Measurements from ENCODE around the gene PPEF2. TPM values are rescaled to one million over a fixed set of nuclear protein-coding genes. Genes with fewer than 3 reads are reported as not detected.

Gene PPEF2
- total RNA-seq, 4 donors from 2014 or later, result 0.32 TPM; not detected in 3

GRCh38 chr4:75822416-75822815, 79.8 kb downstream of the PPEF2 start:
- H3K4me3 ChIP-seq, result no peak overlapping the region
- no peaks in the 10 kb centered on the region for H3K27me3 ChIP-seq
- H3K27ac ChIP-seq, result no peak overlapping the region
- no peaks in the 10 kb centered on the region for H3K36me3 ChIP-seq
- no peak for TF ChIP-seq POLR2A (IDR thresholded peaks at IDR 0.05)
- TF ChIP-seq EP300 (IDR thresholded peaks at IDR 0.05; ENCODE audit: low read depth), result no peak
- no peak for TF ChIP-seq POLR2AphosphoS5 (IDR thresholded peaks at IDR 0.05)
- no peak for TF ChIP-seq CTCF (IDR thresholded peaks at IDR 0.05)
- in situ Hi-C loops (cut with MboI; ENCODE audit: low pct_ligation_motif_present in 1 of 4, low pct_unique_long_range_greater_than_20kb in 1 of 4, low sequenced_read_pairs in 3 of 4) (no loop called here), intact Hi-C loops (cut with DNase I; ENCODE audit: low total_unique reads) (no loop called here)
- no peaks in the 10 kb centered on the region for H3K9me3 ChIP-seq
- 75 to 86% methylated on average over 2 to 5 of the region's 5 CpGs for WGBS, 2 donors (ENCODE audit: low coverage in 1 of 2)
- no peaks in the 10 kb centered on the region for H3K4me1 ChIP-seq
- DNase-seq, result no peak

GRCh38 chr4:75821966-75822365, 80.3 kb downstream of the PPEF2 start:
- Histone ChIP-seq H3K36me3 (no peaks in the 10 kb centered on the region), H3K4me1 (no peaks in the 10 kb centered on the region), H3K4me3 (no peak overlapping the region), H3K27me3 (no peaks in the 10 kb centered on the region), H3K9me3 (no peaks in the 10 kb centered on the region), H3K27ac (no peak overlapping the region)
- no peak for DNase-seq
- in situ Hi-C loops (cut with MboI; ENCODE audit: low pct_ligation_motif_present in 1 of 4, low pct_unique_long_range_greater_than_20kb in 1 of 4, low sequenced_read_pairs in 3 of 4) (no loop called here), intact Hi-C loops (cut with DNase I; ENCODE audit: low total_unique reads) (no loop called here)
- WGBS, 2 donors (ENCODE audit: low coverage in 1 of 2), result 79% methylated on average over 5 of the region's 5 CpGs; no CpG with 5 or more reads in 1 of the 2 donors
- no peak for TF ChIP-seq POLR2A (IDR thresholded peaks at IDR 0.05)
- TF ChIP-seq POLR2AphosphoS5 (IDR thresholded peaks at IDR 0.05), result no peak
- TF ChIP-seq EP300 (IDR thresholded peaks at IDR 0.05; ENCODE audit: low read depth), result no peak
- no peak for TF ChIP-seq CTCF (IDR thresholded peaks at IDR 0.05)

GRCh38 chr4:75821216-75821615, 81.0 kb downstream of the PPEF2 start:
- no peak overlapping the region for H3K27ac ChIP-seq
- H3K4me1 ChIP-seq, result no peaks in the 10 kb centered on the region
- H3K27me3 ChIP-seq, result no peaks in the 10 kb centered on the region
- in situ Hi-C loops (cut with MboI; ENCODE audit: low pct_ligation_motif_present in 1 of 4, low pct_unique_long_range_greater_than_20kb in 1 of 4, low sequenced_read_pairs in 3 of 4) (no loop called here), intact Hi-C loops (cut with DNase I; ENCODE audit: low total_unique reads) (no loop called here)
- H3K9me3 ChIP-seq, result no peaks in the 10 kb centered on the region
- no peak overlapping the region for H3K4me3 ChIP-seq
- no peaks in the 10 kb centered on the region for H3K36me3 ChIP-seq
- no peak for DNase-seq
- WGBS, 2 donors (ENCODE audit: low coverage in 1 of 2), result 75 to 93% methylated on average over 2 to 3 of the region's 3 CpGs
- TF ChIP-seq POLR2A (IDR thresholded peaks at IDR 0.05) (no peak), EP300 (IDR thresholded peaks at IDR 0.05; ENCODE audit: low read depth) (no peak)

- H3K27ac ChIP-seq, result no peak overlapping the region
Observed at GRCh38 chr4:75820676-75821075, 81.6 kb downstream of the PPEF2 start.

More at GRCh38 chr4:75820676-75821075, 81.6 kb downstream of the PPEF2 start:
- Histone ChIP-seq H3K9me3 (no peaks in the 10 kb centered on the region), H3K4me3 (no peak overlapping the region), H3K27me3 (no peaks in the 10 kb centered on the region), H3K36me3 (no peaks in the 10 kb centered on the region), H3K4me1 (no peaks in the 10 kb centered on the region)
- no peak for DNase-seq
- 85 to 86% methylated on average over 2 to 3 of the region's 3 CpGs for WGBS, 2 donors (ENCODE audit: low coverage in 1 of 2)
- in situ Hi-C loops (cut with MboI; ENCODE audit: low pct_ligation_motif_present in 1 of 4, low pct_unique_long_range_greater_than_20kb in 1 of 4, low sequenced_read_pairs in 3 of 4), result no loop called here
- intact Hi-C loops (cut with DNase I; ENCODE audit: low total_unique reads), result no loop called here
- TF ChIP-seq POLR2AphosphoS5 (IDR thresholded peaks at IDR 0.05) (no peak), POLR2A (IDR thresholded peaks at IDR 0.05) (no peak), EP300 (IDR thresholded peaks at IDR 0.05; ENCODE audit: low read depth) (no peak), CTCF (IDR thresholded peaks at IDR 0.05) (no peak)

Measured in transverse colon (tissue), 4 donors.